Retina (tissue), 1 donor: Measurements from ENCODE around the gene TCF19.

Source experiments
- DNase-seq: peaks from one replicate; pipeline ENCODE4 v3.0.0-alpha.2; 2016

The TCF19 gene

GRCh38 chr6:31210741-31211532, 52.5 kb downstream of the TCF19 start:
- DNase-seq = no peak
